ENCODE measurements around the gene CELA3A. TPM values are rescaled to one million over a fixed set of nuclear protein-coding genes. Genes with fewer than 3 reads are reported as not detected.

Gene CELA3A
- total and polyA plus RNA-seq, 10 of the 15 experiments (the other 5 are each of a cell fraction or from before 2014, with no cell fraction given) = 7.6 TPM; not detected in 9

- TF ChIP-seq MYC (IDR thresholded peaks at IDR 0.05; ENCODE audit: insufficient read depth, insufficient read length, insufficient replicate concordance, low read length, severe bottlenecking) = no peak
These were observed 40.1 kb upstream of the CELA3A start (continued) for GRCh38 chr1:21961337-21961736.

DNA sequence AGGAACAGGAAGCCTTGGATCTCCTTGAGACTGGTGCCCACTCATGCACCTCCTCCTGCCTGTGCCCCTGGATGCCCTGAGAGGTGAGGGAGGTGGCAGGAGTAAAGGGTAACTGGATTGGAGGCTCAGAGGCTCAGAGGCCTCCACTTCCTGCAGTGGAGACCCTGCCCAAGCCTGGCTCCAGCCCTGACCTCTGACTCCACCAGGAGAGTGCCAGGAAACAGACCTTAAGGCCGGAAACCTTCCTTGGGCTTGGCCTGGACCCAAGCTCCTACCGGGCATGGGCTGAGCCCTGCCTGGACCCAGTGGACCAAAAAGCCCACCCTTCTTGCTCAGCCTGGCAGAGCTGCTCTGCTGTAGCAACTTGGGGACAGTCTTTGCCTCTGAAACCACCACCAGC lies 39.7 kb upstream of the CELA3A start:
- in situ Hi-C loops (cut with MboI) (no loop called here), intact Hi-C loops (cut with micrococcal nuclease; ENCODE audit: unreplicated experiment) (loop anchor here (5.0 to 10.0 kb wide), 2 partner anchors 177 to 259 kb away; partner anchors contain the start of gene USP48)
- 37% methylated on average over 2 of the region's 2 CpGs for WGBS (ENCODE audit: insufficient coverage, insufficient replicate concordance, low lambda C conversion rate, missing lambda C conversion rate)
- H3K9me3 ChIP-seq (replicated peaks; ENCODE audit: control insufficient read depth, insufficient read depth, low read length) = no peaks in the 10 kb centered on the region
- no peak for TF ChIP-seq MAX (IDR thresholded peaks at IDR 0.05; ENCODE audit: low read depth, low read length)
- no peak for TF ChIP-seq EZH2 (IDR thresholded peaks at IDR 0.05; ENCODE audit: borderline replicate concordance, control insufficient read depth, low read depth, low read length)
- TF ChIP-seq, protein P1, sequence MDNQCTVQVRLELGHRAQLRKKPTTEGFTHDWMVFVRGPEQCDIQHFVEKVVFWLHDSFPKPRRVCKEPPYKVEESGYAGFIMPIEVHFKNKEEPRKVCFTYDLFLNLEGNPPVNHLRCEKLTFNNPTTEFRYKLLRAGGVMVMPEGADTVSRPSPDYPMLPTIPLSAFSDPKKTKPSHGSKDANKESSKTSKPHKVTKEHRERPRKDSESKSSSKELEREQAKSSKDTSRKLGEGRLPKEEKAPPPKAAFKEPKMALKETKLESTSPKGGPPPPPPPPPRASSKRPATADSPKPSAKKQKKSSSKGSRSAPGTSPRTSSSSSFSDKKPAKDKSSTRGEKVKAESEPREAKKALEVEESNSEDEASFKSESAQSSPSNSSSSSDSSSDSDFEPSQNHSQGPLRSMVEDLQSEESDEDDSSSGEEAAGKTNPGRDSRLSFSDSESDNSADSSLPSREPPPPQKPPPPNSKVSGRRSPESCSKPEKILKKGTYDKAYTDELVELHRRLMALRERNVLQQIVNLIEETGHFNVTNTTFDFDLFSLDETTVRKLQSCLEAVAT (IDR thresholded peaks at IDR 0.05) = no peak
- TF ChIP-seq IKZF1 (conservative IDR thresholded peaks at IDR 0.05) = no peak
- TF ChIP-seq NRF1 (conservative IDR thresholded peaks at IDR 0.05; ENCODE audit: low read depth, low read length) = no peak
- TF ChIP-seq KDM1A (IDR thresholded peaks at IDR 0.05; ENCODE audit: borderline replicate concordance) = no peak
- TF ChIP-seq NFXL1 (IDR thresholded peaks at IDR 0.05; ENCODE audit: borderline replicate concordance) = no peak
- no peaks in the 10 kb centered on the region for H3K27me3 ChIP-seq (replicated peaks in 1 of 2; ENCODE audit: control insufficient read depth in 2 of 2, insufficient read depth in 2 of 2, low read length in 1 of 2)
- FAIRE-seq (no peak), DNase-seq (ENCODE audit: low read depth, low spot score) (no peak), ATAC-seq (no peak)
- ChIA-PET POLR2A (interaction anchor here (0.9 kb wide), 1 partner anchor 200 kb away, joined by 3 read pairs; no protein-coding TSS in a partner anchor), RAD21 (ENCODE audit: unreplicated experiment) (interaction anchor here (0.9 kb wide), 1 partner anchor 94 kb away, joined by 3 read pairs; no protein-coding TSS in a partner anchor), CTCF (no interaction called here), SMC1A (ENCODE audit: uncharacterized antibody, unreplicated experiment) (interaction anchor here (1.2 kb wide), 1 partner anchor 22 kb away, joined by 5 read pairs; no protein-coding TSS in a partner anchor)
- no TSS peak for BruUV-seq (replicated peaks)
- H3K4me1 ChIP-seq (ENCODE audit: control insufficient read depth, insufficient read depth, low read length) = peaks cover 5% of the 10 kb centered on the region
- no peak overlapping the region for H3K9ac ChIP-seq (ENCODE audit: control insufficient read depth, insufficient read depth, low read length)
- no peaks in the 10 kb centered on the region for H4K20me1 ChIP-seq (ENCODE audit: control insufficient read depth, insufficient read depth)
- no peak overlapping the region for H3K27ac ChIP-seq (ENCODE audit: control insufficient read depth, insufficient read depth)
- H3K79me2 ChIP-seq (ENCODE audit: control insufficient read depth, insufficient read depth, low read length) = no peaks in the 10 kb centered on the region
- no peak overlapping the region for H2AFZ ChIP-seq (ENCODE audit: control insufficient read depth, low read depth, low read length)
- H3K4me3 ChIP-seq = no peak overlapping the region
- no peaks in the 10 kb centered on the region for H3K36me3 ChIP-seq (ENCODE audit: control insufficient read depth in 2 of 2, insufficient read depth in 2 of 2, low read length in 1 of 2)
- no peak overlapping the region for H3K4me2 ChIP-seq (ENCODE audit: control insufficient read depth, insufficient read depth)

Measured in GM12878 (cell line).